ENCODE results near the gene PRKG1.
"Not testable (repeated sequence)": the region's sequence is repeated elsewhere in the genome, so short reads cannot be mapped to it uniquely, and the experiment has no call there.

Gene PRKG1

DNA sequence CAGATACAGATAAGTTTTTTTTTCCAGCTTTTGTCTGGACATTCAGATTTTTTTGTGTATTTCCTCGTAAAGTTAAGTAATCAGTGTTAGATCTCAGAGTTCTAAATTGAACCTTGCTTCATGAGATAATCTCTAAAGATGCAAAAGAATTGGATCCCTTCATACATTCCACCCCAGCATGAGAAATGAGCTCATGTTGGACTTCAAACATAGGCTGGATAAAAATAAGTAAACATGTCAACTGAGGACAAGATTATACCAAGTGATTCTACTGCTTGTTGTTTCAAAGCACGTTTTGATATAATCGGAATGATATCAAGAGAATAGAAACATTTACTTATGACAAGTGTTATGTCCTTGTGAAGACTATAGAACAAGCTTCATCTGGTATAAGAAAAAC lies 1122.8 kb downstream of the PRKG1 start:
- no peak overlapping the region for H3K4me3 ChIP-seq (ENCODE audit: low read length)

GRCh38 chr10:52198540-52198939 lies 1124.3 kb downstream of the PRKG1 start:
- H3K9me3 ChIP-seq (ENCODE audit: control insufficient read depth, insufficient read depth, low read length): no peaks in the 10 kb centered on the region
- WGBS (ENCODE audit: insufficient coverage, insufficient read length): no CpG with 5 or more reads among the region's 3 CpGs
- no peak overlapping the region for H3K4me3 ChIP-seq (ENCODE audit: low read length)
- no peaks in the 10 kb centered on the region for H3K27me3 ChIP-seq (ENCODE audit: control insufficient read depth, insufficient read depth, low read length)
- no peaks in the 10 kb centered on the region for H3K4me1 ChIP-seq (ENCODE audit: control insufficient read depth, insufficient read depth, low read length)
- no peaks in the 10 kb centered on the region for H3K36me3 ChIP-seq (ENCODE audit: control insufficient read depth, insufficient read depth, low read length)
- H3K27ac ChIP-seq (ENCODE audit: low read length): no peak overlapping the region
- no peak for DNase-seq (ENCODE audit: low read depth, low spot score)

More for the DNA sequence above, 1122.8 kb downstream of the PRKG1 start:
- DNase-seq (ENCODE audit: low read depth, low spot score): no peak
- no peak overlapping the region for H3K27ac ChIP-seq (ENCODE audit: low read length)
- H3K36me3 ChIP-seq (ENCODE audit: control insufficient read depth, insufficient read depth, low read length): no peaks in the 10 kb centered on the region
- no CpG with 5 or more reads among the region's 3 CpGs for WGBS (ENCODE audit: insufficient coverage, insufficient read length)
- H3K9me3 ChIP-seq (ENCODE audit: control insufficient read depth, insufficient read depth, low read length): no peaks in the 10 kb centered on the region
- H3K4me1 ChIP-seq (ENCODE audit: control insufficient read depth, insufficient read depth, low read length): no peaks in the 10 kb centered on the region
- H3K27me3 ChIP-seq (ENCODE audit: control insufficient read depth, insufficient read depth, low read length): no peaks in the 10 kb centered on the region

DNA sequence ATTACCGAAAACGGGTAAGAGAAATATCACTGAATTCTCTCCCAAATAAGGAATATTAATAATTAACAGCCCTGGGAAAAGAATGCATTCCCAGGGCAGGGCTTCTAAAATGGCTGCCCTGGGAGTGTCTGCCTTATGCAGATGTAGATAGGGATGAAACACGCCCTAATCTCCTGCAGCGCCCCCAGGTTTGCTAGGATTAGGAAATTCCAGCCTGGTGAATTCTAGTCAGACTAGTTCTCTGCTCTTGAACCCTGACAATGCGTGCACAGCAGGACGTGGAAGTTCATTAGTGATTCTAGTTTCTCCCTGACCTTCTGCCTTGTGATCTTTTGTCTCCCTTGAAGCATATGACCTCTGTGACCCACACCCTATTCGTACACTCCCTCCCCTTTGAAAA lies 1130.6 kb downstream of the PRKG1 start:
- not testable (repeated sequence) for H3K9me3 ChIP-seq (ENCODE audit: control insufficient read depth, insufficient read depth, low read length); H3K36me3 ChIP-seq (ENCODE audit: control insufficient read depth, insufficient read depth, low read length); H3K4me3 ChIP-seq (ENCODE audit: low read length); H3K4me1 ChIP-seq (ENCODE audit: control insufficient read depth, insufficient read depth, low read length); H3K27me3 ChIP-seq (ENCODE audit: control insufficient read depth, insufficient read depth, low read length); H3K27ac ChIP-seq (ENCODE audit: low read length)
- peak; percentile 52 for DNase-seq (ENCODE audit: low read depth, low spot score)
- no CpG with 5 or more reads among the region's 7 CpGs for WGBS (ENCODE audit: insufficient coverage, insufficient read length)

GRCh38 chr10:52208365-52208764 lies 1134.1 kb downstream of the PRKG1 start:
- Histone ChIP-seq H3K27ac (ENCODE audit: low read length) (no peak overlapping the region), H3K27me3 (ENCODE audit: control insufficient read depth, insufficient read depth, low read length) (no peaks in the 10 kb centered on the region), H3K36me3 (ENCODE audit: control insufficient read depth, insufficient read depth, low read length) (no peaks in the 10 kb centered on the region), H3K4me3 (ENCODE audit: low read length) (no peak overlapping the region), H3K4me1 (ENCODE audit: control insufficient read depth, insufficient read depth, low read length) (no peaks in the 10 kb centered on the region; the same call in none of the 2 replicates), H3K9me3 (ENCODE audit: control insufficient read depth, insufficient read depth, low read length) (no peaks in the 10 kb centered on the region)
- WGBS (ENCODE audit: insufficient coverage, insufficient read length): no CpG with 5 or more reads among the region's 2 CpGs
- no peak for DNase-seq (ENCODE audit: low read depth, low spot score)

GRCh38 chr10:52210161-52210560 lies 1135.9 kb downstream of the PRKG1 start:
- no peaks in the 10 kb centered on the region for H3K27me3 ChIP-seq (ENCODE audit: control insufficient read depth, insufficient read depth, low read length)
- H3K9me3 ChIP-seq (ENCODE audit: control insufficient read depth, insufficient read depth, low read length): no peaks in the 10 kb centered on the region
- no peak overlapping the region for H3K27ac ChIP-seq (ENCODE audit: low read length)
- H3K36me3 ChIP-seq (ENCODE audit: control insufficient read depth, insufficient read depth, low read length): no peaks in the 10 kb centered on the region
- whole genome bisulfite sequencing (ENCODE audit: insufficient coverage, insufficient read length): 100% methylated on average over 2 of the region's 6 CpGs
- no peak overlapping the region for H3K4me3 ChIP-seq (ENCODE audit: low read length)
- no peaks in the 10 kb centered on the region; the same call in none of the 2 replicates for H3K4me1 ChIP-seq (ENCODE audit: control insufficient read depth, insufficient read depth, low read length)
- DNase-seq (ENCODE audit: low read depth, low spot score): no peak

- Histone ChIP-seq H3K4me3 (ENCODE audit: low read length) (no peak overlapping the region), H3K9me3 (ENCODE audit: control insufficient read depth, insufficient read depth, low read length) (no peaks in the 10 kb centered on the region), H3K27me3 (ENCODE audit: control insufficient read depth, insufficient read depth, low read length) (no peaks in the 10 kb centered on the region), H3K4me1 (ENCODE audit: control insufficient read depth, insufficient read depth, low read length) (peaks cover 1% of the 10 kb centered on the region), H3K36me3 (ENCODE audit: control insufficient read depth, insufficient read depth, low read length) (no peaks in the 10 kb centered on the region), H3K27ac (ENCODE audit: low read length) (no peak overlapping the region)
- no peak for DNase-seq (ENCODE audit: low read depth, low spot score)
- WGBS (ENCODE audit: insufficient coverage, insufficient read length): no CpG with 5 or more reads among the region's 4 CpGs
Measured at GRCh38 chr10:52212062-52212461, 1137.8 kb downstream of the PRKG1 start.

- H3K9me3 ChIP-seq (ENCODE audit: control insufficient read depth, insufficient read depth, low read length): no peaks in the 10 kb centered on the region
- no peaks in the 10 kb centered on the region for H3K36me3 ChIP-seq (ENCODE audit: control insufficient read depth, insufficient read depth, low read length)
- no peak overlapping the region for H3K27ac ChIP-seq (ENCODE audit: low read length)
- no peak for DNase-seq (ENCODE audit: low read depth, low spot score)
- H3K4me3 ChIP-seq (ENCODE audit: low read length): no peak overlapping the region
- H3K27me3 ChIP-seq (ENCODE audit: control insufficient read depth, insufficient read depth, low read length): no peaks in the 10 kb centered on the region
- H3K4me1 ChIP-seq (ENCODE audit: control insufficient read depth, insufficient read depth, low read length): peaks cover 1% of the 10 kb centered on the region; the same call in 1 of the 2 replicates
- no CpG with 5 or more reads among the region's 4 CpGs for WGBS (ENCODE audit: insufficient coverage, insufficient read length)
Measured at GRCh38 chr10:52212802-52213201, 1138.5 kb downstream of the PRKG1 start.

DNA sequence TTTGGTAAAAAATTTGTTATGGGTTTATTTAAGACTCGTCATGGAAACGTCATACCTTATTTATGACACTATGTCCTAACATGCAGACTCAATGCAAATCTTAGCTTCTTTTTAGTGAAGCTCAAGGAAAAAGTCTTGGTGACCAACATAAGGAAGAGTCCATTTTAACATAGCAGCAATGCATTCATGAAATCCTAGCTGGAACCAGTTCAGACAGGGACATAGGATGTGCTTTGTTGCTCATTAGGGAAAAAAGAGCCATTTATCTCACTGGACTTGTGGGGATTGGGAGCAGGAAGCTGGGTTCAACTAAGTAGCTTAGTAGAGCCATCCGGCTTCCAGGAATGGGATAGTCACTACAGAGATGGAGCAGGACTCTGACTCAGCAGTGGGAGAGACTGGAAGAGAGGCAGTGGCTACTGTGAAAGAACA lies 1139.0 kb downstream of the PRKG1 start:
- Histone ChIP-seq H3K4me1 (ENCODE audit: control insufficient read depth, insufficient read depth, low read length) (peaks cover 1% of the 10 kb centered on the region; the same call in 1 of the 2 replicates), H3K4me3 (ENCODE audit: low read length) (no peak overlapping the region), H3K36me3 (ENCODE audit: control insufficient read depth, insufficient read depth, low read length) (no peaks in the 10 kb centered on the region), H3K27me3 (ENCODE audit: control insufficient read depth, insufficient read depth, low read length) (no peaks in the 10 kb centered on the region), H3K9me3 (ENCODE audit: control insufficient read depth, insufficient read depth, low read length) (no peaks in the 10 kb centered on the region), H3K27ac (ENCODE audit: low read length) (no peak overlapping the region)
- WGBS (ENCODE audit: insufficient coverage, insufficient read length): no CpG with 5 or more reads among the region's 3 CpGs
- DNase-seq (ENCODE audit: low read depth, low spot score): no peak

- no peak for DNase-seq (ENCODE audit: low read depth, low spot score)
- Histone ChIP-seq H3K4me1 (ENCODE audit: control insufficient read depth, insufficient read depth, low read length) (peaks cover 1% of the 10 kb centered on the region; the same call in 1 of the 2 replicates), H3K27ac (ENCODE audit: low read length) (no peak overlapping the region), H3K9me3 (ENCODE audit: control insufficient read depth, insufficient read depth, low read length) (no peaks in the 10 kb centered on the region), H3K4me3 (ENCODE audit: low read length) (no peak overlapping the region), H3K27me3 (ENCODE audit: control insufficient read depth, insufficient read depth, low read length) (no peaks in the 10 kb centered on the region), H3K36me3 (ENCODE audit: control insufficient read depth, insufficient read depth, low read length) (no peaks in the 10 kb centered on the region)
Measured at GRCh38 chr10:52215745-52216361, 1141.6 kb downstream of the PRKG1 start.

GRCh38 chr10:52216852-52217251 lies 1142.6 kb downstream of the PRKG1 start:
- no CpG with 5 or more reads among the region's 2 CpGs for WGBS (ENCODE audit: insufficient coverage, insufficient read length)
- Histone ChIP-seq H3K4me3 (ENCODE audit: low read length) (no peak overlapping the region), H3K27me3 (ENCODE audit: control insufficient read depth, insufficient read depth, low read length) (no peaks in the 10 kb centered on the region), H3K4me1 (ENCODE audit: control insufficient read depth, insufficient read depth, low read length) (peaks cover 1% of the 10 kb centered on the region; the same call in 1 of the 2 replicates), H3K9me3 (ENCODE audit: control insufficient read depth, insufficient read depth, low read length) (no peaks in the 10 kb centered on the region), H3K27ac (ENCODE audit: low read length) (no peak overlapping the region), H3K36me3 (ENCODE audit: control insufficient read depth, insufficient read depth, low read length) (no peaks in the 10 kb centered on the region)
- no peak for DNase-seq (ENCODE audit: low read depth, low spot score)

DNA sequence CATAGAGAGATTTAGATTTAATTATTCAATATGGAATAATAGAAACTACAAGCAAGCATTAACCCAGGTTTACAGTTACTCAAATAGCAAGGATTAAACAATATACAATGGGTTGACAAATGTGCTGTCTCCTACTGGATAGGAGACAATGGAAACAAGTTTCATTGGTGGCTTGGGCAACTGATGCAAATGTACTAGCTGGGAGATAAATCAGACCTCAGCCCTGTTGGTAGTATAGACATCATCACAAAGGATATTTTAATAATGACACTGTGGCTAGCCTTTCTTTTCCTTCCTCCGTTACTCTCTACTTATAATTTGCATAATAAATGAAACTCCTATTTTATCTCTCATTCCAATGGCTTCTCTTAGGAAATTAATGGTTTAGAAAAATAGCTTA lies 1143.2 kb downstream of the PRKG1 start:
- DNase-seq (ENCODE audit: low read depth, low spot score): no peak
- no peaks in the 10 kb centered on the region for H3K9me3 ChIP-seq (ENCODE audit: control insufficient read depth, insufficient read depth, low read length)
- no CpG with 5 or more reads among the region's 1 CpG for WGBS (ENCODE audit: insufficient coverage, insufficient read length)
- H3K27me3 ChIP-seq (ENCODE audit: control insufficient read depth, insufficient read depth, low read length): no peaks in the 10 kb centered on the region
- peaks cover 1% of the 10 kb centered on the region; the same call in 1 of the 2 replicates for H3K4me1 ChIP-seq (ENCODE audit: control insufficient read depth, insufficient read depth, low read length)
- no peaks in the 10 kb centered on the region for H3K36me3 ChIP-seq (ENCODE audit: control insufficient read depth, insufficient read depth, low read length)
- no peak overlapping the region for H3K27ac ChIP-seq (ENCODE audit: low read length)
- H3K4me3 ChIP-seq (ENCODE audit: low read length): no peak overlapping the region
